Measurements from ENCODE around the gene ZNF462.

- TF ChIP-seq CTCF (IDR thresholded peaks at IDR 0.05) = no peak
- no peak for TF ChIP-seq POLR2A (IDR thresholded peaks at IDR 0.05)
Measured at GRCh38 chr9:106859957-106860720, 2.8 kb upstream of the ZNF462 start.
